CD8-positive, alpha-beta memory T cell (primary cell): Measurements from ENCODE around the gene ST3GAL4. TPM values are rescaled to one million over a fixed set of nuclear protein-coding genes. Genes with fewer than 3 reads are reported as not detected.
A peak's percentile ranks its signal among the peaks of the same experiment; 100 is the strongest.

Experiments used
- CTCF ChIA-PET: fragments of 350-600 bp; sonication (Branson Sonifier 250); formaldehyde crosslinking; loops from one replicate; lab custom pipeline; 2021; ENCODE audit warnings: antibody characterized with exemption; lab: Charles Lee
- POLR2A ChIA-PET: fragments of 350-600 bp; sonication (Branson Sonifier 250); formaldehyde crosslinking; loops from one replicate; lab custom pipeline; 2021; ENCODE audit warnings: antibody characterized with exemption; lab: Charles Lee
- DNase-seq, 5 donors: peaks; one replicate each; pipeline versions ENCODE4 v3.0.0 to v3.0.0-alpha.2; 2020 to 2022; ENCODE audit warnings: mixed read lengths in 1 of 5
- H3K27ac ChIP-seq: one replicate; pipeline ENCODE4 v1.7.0; 2013; ENCODE audit warnings: low read depth, mild to moderate bottlenecking, low read length, moderate library complexity
- H3K27me3 ChIP-seq: 2 replicates; pipeline ENCODE4 v1.7.0; 2013; ENCODE audit warnings: low read length, mild to moderate bottlenecking; ENCODE audit not compliant: insufficient read depth, poor library complexity, severe bottlenecking
- H3K36me3 ChIP-seq: 2 replicates; pipeline ENCODE4 v1.7.0; 2013; ENCODE audit warnings: mild to moderate bottlenecking, low read length, moderate library complexity; ENCODE audit not compliant: insufficient read depth
- H3K4me1 ChIP-seq: 2 replicates; pipeline ENCODE4 v1.7.0; 2013; ENCODE audit warnings: mild to moderate bottlenecking, low read length, moderate library complexity; ENCODE audit not compliant: insufficient read depth
- H3K4me3 ChIP-seq: 2 replicates; pipeline ENCODE4 v1.7.0; 2013; ENCODE audit warnings: mild to moderate bottlenecking, low read length
- H3K9me3 ChIP-seq: 2 replicates; pipeline ENCODE4 v1.7.0; 2013; ENCODE audit warnings: mild to moderate bottlenecking, low read length
- H3K27ac Mint-ChIP-seq, 8 donors: one replicate each; pipeline ENCODE4 v1.8.0; 2020 to 2021; ENCODE audit warnings: mixed read lengths in 8 of 8, mild to moderate bottlenecking in 6 of 8, inconsistent platforms in 3 of 8, moderate library complexity in 3 of 8
- H3K27me3 Mint-ChIP-seq, 2 donors: one replicate each; pipeline ENCODE4 v1.8.0; 2020 to 2021; ENCODE audit warnings: mixed read lengths in 2 of 2, mild to moderate bottlenecking in 1 of 2, moderate library complexity in 1 of 2
- H3K36me3 Mint-ChIP-seq, 3 donors: one replicate each; pipeline ENCODE4 v1.8.0; 2020 to 2021; ENCODE audit warnings: mixed read lengths in 3 of 3, inconsistent platforms in 1 of 3, mild to moderate bottlenecking in 1 of 3
- H3K4me1 Mint-ChIP-seq, 3 donors: one replicate each; pipeline ENCODE4 v1.8.0; 2020 to 2021; ENCODE audit warnings: mixed read lengths in 3 of 3, inconsistent platforms in 1 of 3, mild to moderate bottlenecking in 1 of 3
- H3K4me3 Mint-ChIP-seq, 7 donors: one replicate each; pipeline ENCODE4 v1.8.0; 2020 to 2021; ENCODE audit warnings: mixed read lengths in 7 of 7, mild to moderate bottlenecking in 6 of 7, moderate library complexity in 4 of 7, inconsistent platforms in 2 of 7
- H3K9me3 Mint-ChIP-seq, 5 donors: one replicate each; pipeline ENCODE4 v1.8.0; 2020 to 2022; ENCODE audit warnings: mixed read lengths in 5 of 5, mild to moderate bottlenecking in 3 of 5, moderate library complexity in 2 of 5, inconsistent platforms in 1 of 5
- polyA plus RNA-seq: library from polyadenylated mRNA; unstranded; fragments of 300-500 nt; fragmentation: Illumina TruSeq; gene quantifications from one replicate; pipeline ENCODE4 v1.2.3, GENCODE V29; 2021
- total RNA-seq, 2 experiments: library from RNA; stranded (reverse); gene quantifications; one replicate each; pipeline ENCODE4 v1.2.3, GENCODE V29; 2021

Gene ST3GAL4
- total and polyA plus RNA-seq, 3 experiments from 2014 or later, result 8.3 to 12.5 (median 11.0) TPM

GRCh38 chr11:126423154-126423553 is 67.7 kb downstream of the ST3GAL4 start:
- no peak overlapping the region for H3K27ac Mint-ChIP-seq
- Histone ChIP-seq H3K9me3 (no peaks in the 10 kb centered on the region), H3K27me3 (no peaks in the 10 kb centered on the region), H3K36me3 (no peaks in the 10 kb centered on the region), H3K4me3 (no peak overlapping the region), H3K27ac (no peak overlapping the region), H3K4me1 (no peaks in the 10 kb centered on the region)
- ChIA-PET CTCF (no interaction called here), POLR2A (no interaction called here)
- no peaks in the 10 kb centered on the region for H3K36me3 Mint-ChIP-seq
- H3K4me1 Mint-ChIP-seq, result no peaks in the 10 kb centered on the region
- peaks cover 1 to 3% of the 10 kb centered on the region in 2 donors for H3K27me3 Mint-ChIP-seq
- no peak overlapping the region for H3K4me3 Mint-ChIP-seq
- H3K9me3 Mint-ChIP-seq, result no peaks in the 10 kb centered on the region
- no peak for DNase-seq

DNA sequence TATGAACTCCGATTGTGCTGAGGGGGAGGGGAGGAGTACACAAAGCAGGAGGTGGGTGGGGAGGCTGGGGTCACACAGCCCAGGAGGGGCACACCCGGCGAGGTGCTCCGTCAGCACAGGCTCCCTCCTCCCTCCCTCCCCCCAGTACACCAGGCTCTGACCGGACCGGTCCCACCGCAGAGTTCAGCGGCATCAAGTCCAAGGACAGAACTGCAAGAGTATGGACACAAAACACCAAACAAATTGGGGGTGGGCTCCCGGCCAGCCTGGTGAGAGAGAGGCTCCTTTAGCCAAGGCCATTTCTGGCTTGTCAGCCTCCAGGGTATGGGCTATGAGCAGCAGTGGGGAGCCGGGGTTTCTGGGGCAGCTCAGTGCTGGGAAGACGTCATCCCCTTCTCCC is 68.3 kb downstream of the ST3GAL4 start:
- H3K36me3 Mint-ChIP-seq, result no peaks in the 10 kb centered on the region
- no peaks in the 10 kb centered on the region for H3K27me3 ChIP-seq
- H3K4me1 Mint-ChIP-seq, result no peaks in the 10 kb centered on the region
- H3K27me3 Mint-ChIP-seq, result peaks cover 1 to 3% of the 10 kb centered on the region in 2 donors
- no peaks in the 10 kb centered on the region for H3K9me3 ChIP-seq
- no peaks in the 10 kb centered on the region for H3K4me1 ChIP-seq
- no peaks in the 10 kb centered on the region for H3K9me3 Mint-ChIP-seq
- H3K36me3 ChIP-seq, result no peaks in the 10 kb centered on the region
- H3K4me3 ChIP-seq, result no peak overlapping the region
- H3K4me3 Mint-ChIP-seq, result no peak overlapping the region
- CTCF ChIA-PET, result no interaction called here
- no peak overlapping the region for H3K27ac Mint-ChIP-seq
- POLR2A ChIA-PET, result no interaction called here
- no peak overlapping the region for H3K27ac ChIP-seq
- no peak for DNase-seq

DNA sequence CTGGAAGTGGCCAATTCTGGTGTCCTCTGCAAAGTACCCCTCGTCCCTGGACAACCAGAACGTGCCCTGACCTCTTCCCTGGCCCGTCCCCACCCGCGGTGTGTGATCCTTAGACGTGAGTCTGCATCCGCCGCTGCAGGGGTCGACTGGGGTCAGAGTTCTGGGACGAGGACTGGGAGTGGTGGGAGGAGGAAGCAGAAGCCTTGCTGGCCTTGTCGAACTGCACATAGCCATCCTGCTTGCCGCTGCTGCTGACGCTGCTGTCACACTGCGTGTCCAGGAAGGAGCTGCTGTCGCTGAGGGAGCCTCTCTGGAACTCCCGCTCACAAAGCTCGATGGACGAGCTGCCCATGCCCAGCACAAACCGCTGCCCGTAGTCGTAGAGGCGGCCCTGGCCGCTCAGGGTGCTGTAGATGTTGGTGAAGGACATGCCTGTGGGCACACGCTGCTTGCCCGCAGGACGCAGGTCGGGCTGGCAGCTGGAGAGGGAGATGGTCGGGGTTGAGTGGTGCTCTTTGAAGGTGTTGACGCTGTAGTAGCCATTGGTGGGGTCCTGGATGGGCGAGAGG is 69.1 kb downstream of the ST3GAL4 start:
- Histone ChIP-seq H3K4me3 (no peak overlapping the region), H3K27ac (no peak overlapping the region), H3K9me3 (no peaks in the 10 kb centered on the region), H3K4me1 (no peaks in the 10 kb centered on the region), H3K27me3 (no peaks in the 10 kb centered on the region), H3K36me3 (no peaks in the 10 kb centered on the region)
- ChIA-PET CTCF (no interaction called here), POLR2A (no interaction called here)
- peaks cover 1 to 3% of the 10 kb centered on the region in 2 donors for H3K27me3 Mint-ChIP-seq
- H3K4me1 Mint-ChIP-seq, result no peaks in the 10 kb centered on the region
- DNase-seq, result no peak
- H3K36me3 Mint-ChIP-seq, result no peaks in the 10 kb centered on the region
- H3K9me3 Mint-ChIP-seq, result no peaks in the 10 kb centered on the region
- H3K4me3 Mint-ChIP-seq, result peak overlapping the region in 1 of 7 donors; percentile 71
- no peak overlapping the region for H3K27ac Mint-ChIP-seq

DNA sequence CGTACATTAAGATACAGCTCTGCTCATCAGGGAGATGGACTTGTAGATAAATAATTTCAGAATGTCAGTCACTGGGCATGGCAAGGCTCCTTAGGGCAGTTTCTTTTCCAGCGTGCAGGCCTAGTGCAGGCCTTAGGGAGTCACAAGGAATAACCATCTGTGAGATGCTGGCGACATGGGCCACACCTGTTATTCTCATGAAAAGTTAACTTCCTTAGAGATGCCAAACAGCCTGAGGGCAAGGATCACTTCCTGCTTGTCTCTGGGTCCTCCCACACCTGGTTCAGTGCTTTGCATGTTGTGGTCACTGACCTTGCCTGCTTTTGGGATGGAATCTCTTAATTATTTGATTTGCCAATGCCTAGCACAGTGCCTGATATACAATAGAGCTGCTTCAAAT is 70.6 kb downstream of the ST3GAL4 start:
- Histone ChIP-seq H3K9me3 (no peaks in the 10 kb centered on the region), H3K27ac (no peak overlapping the region), H3K4me3 (no peak overlapping the region), H3K27me3 (no peaks in the 10 kb centered on the region), H3K4me1 (no peaks in the 10 kb centered on the region), H3K36me3 (no peaks in the 10 kb centered on the region)
- DNase-seq, result no peak
- no peaks in the 10 kb centered on the region for H3K36me3 Mint-ChIP-seq
- POLR2A ChIA-PET, result no interaction called here
- H3K9me3 Mint-ChIP-seq, result no peaks in the 10 kb centered on the region
- H3K4me1 Mint-ChIP-seq, result no peaks in the 10 kb centered on the region
- H3K27me3 Mint-ChIP-seq, result peaks cover 1 to 3% of the 10 kb centered on the region in 2 donors
- no peak overlapping the region for H3K4me3 Mint-ChIP-seq
- no peak overlapping the region for H3K27ac Mint-ChIP-seq
- CTCF ChIA-PET, result no interaction called here

DNA sequence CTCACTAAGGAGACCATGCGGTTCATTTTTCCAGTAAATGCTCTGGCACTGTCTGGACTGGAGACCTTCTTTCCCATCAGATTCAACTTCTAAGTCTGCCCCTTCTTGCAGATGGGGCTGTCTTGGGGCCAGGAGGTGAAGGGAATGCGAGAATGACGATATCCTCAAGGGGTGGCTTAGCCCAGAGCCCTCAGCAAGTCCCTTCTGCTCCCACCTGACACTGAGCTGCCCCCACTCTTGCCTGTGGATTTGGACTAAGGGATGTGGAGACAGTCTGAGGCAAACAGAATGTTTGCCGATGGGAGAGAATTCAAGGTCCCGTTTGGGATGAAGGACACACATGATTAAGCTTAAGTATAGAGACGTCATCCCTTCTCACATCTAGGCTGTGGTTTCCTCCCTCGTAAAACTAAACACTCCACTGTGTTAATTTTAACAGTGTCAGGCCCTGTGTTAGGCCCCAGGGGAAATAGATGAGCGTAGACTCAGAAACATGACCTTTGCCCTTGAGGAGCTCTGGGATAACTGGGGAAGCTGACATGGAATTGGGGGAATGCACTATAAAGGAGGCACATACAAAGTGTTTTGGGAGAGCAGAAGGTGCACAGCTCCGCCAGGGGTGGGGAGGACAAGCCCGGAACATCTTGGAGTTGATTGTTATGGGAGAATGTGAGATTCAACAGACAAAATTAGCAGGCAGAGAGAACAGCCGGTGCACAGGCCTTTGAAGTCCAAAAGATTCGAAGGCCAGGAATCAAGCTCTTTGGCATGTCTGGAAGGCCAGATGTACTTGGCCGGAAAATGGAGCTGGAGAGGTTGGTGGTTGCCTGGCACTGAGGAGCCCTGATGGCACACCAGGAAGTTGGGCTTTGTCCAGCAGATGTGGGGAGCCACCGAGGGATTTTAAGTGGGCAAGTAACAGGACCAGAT is 71.6 kb downstream of the ST3GAL4 start:
- no peaks in the 10 kb centered on the region for H3K4me1 Mint-ChIP-seq
- Histone ChIP-seq H3K9me3 (no peaks in the 10 kb centered on the region), H3K36me3 (no peaks in the 10 kb centered on the region), H3K4me1 (no peaks in the 10 kb centered on the region), H3K4me3 (no peak overlapping the region), H3K27me3 (no peaks in the 10 kb centered on the region), H3K27ac (no peak overlapping the region)
- DNase-seq, result no peak
- POLR2A ChIA-PET, result interaction anchor here (0.6 kb wide), 1 partner anchor 80 kb away, joined by 4 read pairs; no protein-coding TSS in a partner anchor
- no peaks in the 10 kb centered on the region for H3K9me3 Mint-ChIP-seq
- peaks cover 1 to 3% of the 10 kb centered on the region in 2 donors for H3K27me3 Mint-ChIP-seq
- CTCF ChIA-PET, result no interaction called here
- H3K36me3 Mint-ChIP-seq, result no peaks in the 10 kb centered on the region
- H3K27ac Mint-ChIP-seq, result peak overlapping the region in 3 of 8 donors; percentile 6 to 59 (median 31)
- H3K4me3 Mint-ChIP-seq, result no peak overlapping the region

DNA sequence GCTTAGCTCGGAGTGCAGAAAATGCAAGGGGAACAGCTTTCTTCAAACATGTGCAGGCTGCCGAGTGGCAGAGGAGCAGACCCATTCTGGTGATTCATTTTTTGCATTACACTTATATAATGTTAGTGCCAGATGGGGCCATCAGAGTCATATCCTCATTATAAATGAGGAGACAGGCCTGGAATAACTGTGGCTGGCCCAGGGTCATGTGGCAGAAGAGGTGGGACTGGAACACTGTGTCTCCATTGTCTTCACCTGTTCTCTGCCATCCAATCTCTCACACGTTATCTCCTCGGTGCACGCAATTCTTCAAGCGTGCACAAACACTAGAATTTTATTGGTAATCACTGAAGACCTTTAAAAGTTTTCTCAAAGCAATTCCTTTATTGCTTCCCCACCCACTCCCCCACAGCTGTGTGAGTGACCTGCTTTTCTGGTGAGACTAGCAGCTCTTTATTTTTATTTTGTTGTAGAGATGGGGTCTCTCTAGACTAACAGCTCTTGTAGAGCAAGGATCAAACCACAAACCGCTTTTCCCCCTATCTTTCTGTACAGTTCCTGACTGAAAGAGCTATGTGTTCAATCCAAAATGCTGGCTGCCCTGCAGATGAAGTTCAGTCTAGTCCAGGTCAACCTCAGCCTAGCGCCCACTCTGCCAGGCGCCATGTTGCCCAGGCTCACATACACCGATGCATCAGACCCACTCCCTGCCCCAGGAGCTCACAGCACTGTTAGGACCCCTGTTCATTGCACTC is 75.3 kb downstream of the ST3GAL4 start:
- peaks cover 0 to 1% of the 10 kb centered on the region in 2 donors for H3K27me3 Mint-ChIP-seq
- no peaks in the 10 kb centered on the region for H3K9me3 ChIP-seq
- ChIA-PET CTCF (interaction anchor here (1.0 to 1.7 kb wide), 2 partner anchors 10 to 50 kb away, joined by 3 to 6 read pairs; no protein-coding TSS in a partner anchor), POLR2A (no interaction called here)
- H3K4me1 Mint-ChIP-seq, result no peaks in the 10 kb centered on the region
- H3K9me3 Mint-ChIP-seq, result no peaks in the 10 kb centered on the region
- H3K4me3 Mint-ChIP-seq, result peak overlapping the region in 1 of 7 donors; percentile 68
- H3K4me1 ChIP-seq, result no peaks in the 10 kb centered on the region
- no peak overlapping the region for H3K4me3 ChIP-seq
- no peak overlapping the region for H3K27ac ChIP-seq
- no peaks in the 10 kb centered on the region for H3K27me3 ChIP-seq
- H3K36me3 Mint-ChIP-seq, result no peaks in the 10 kb centered on the region
- H3K27ac Mint-ChIP-seq, result no peak overlapping the region
- no peaks in the 10 kb centered on the region for H3K36me3 ChIP-seq
- no peak for DNase-seq

GRCh38 chr11:126431401-126432064 is 76.0 kb downstream of the ST3GAL4 start:
- ChIA-PET POLR2A (no interaction called here), CTCF (interaction anchor here (1.1 to 1.7 kb wide), 2 partner anchors 10 to 49 kb away, joined by 4 to 6 read pairs; no protein-coding TSS in a partner anchor)
- H3K27ac ChIP-seq, result no peak overlapping the region
- Mint-ChIP-seq H3K9me3 (no peaks in the 10 kb centered on the region), H3K36me3 (no peaks in the 10 kb centered on the region), H3K27me3 (peaks cover 0 to 1% of the 10 kb centered on the region in 2 donors), H3K27ac (no peak overlapping the region), H3K4me1 (no peaks in the 10 kb centered on the region), H3K4me3 (peak overlapping the region in 1 of 7 donors; percentile 68)
- H3K4me1 ChIP-seq, result no peaks in the 10 kb centered on the region
- no peak for DNase-seq
- no peaks in the 10 kb centered on the region for H3K9me3 ChIP-seq
- H3K4me3 ChIP-seq, result no peak overlapping the region
- H3K36me3 ChIP-seq, result no peaks in the 10 kb centered on the region
- H3K27me3 ChIP-seq, result no peaks in the 10 kb centered on the region
